GM21447 (cell line): ENCODE results near the gene ALOX15B.

Experiments
- ATAC-seq: cut with Tn5 transposase; IDR thresholded peaks from one replicate; pipeline ENCODE4 v1.9.1; 2021; ENCODE audit not compliant: unreplicated experiment

The ALOX15B gene

GRCh38 chr17:8079291-8080207 is 40.7 kb downstream of the ALOX15B start:
- ATAC-seq: peak; percentile 65

DNA sequence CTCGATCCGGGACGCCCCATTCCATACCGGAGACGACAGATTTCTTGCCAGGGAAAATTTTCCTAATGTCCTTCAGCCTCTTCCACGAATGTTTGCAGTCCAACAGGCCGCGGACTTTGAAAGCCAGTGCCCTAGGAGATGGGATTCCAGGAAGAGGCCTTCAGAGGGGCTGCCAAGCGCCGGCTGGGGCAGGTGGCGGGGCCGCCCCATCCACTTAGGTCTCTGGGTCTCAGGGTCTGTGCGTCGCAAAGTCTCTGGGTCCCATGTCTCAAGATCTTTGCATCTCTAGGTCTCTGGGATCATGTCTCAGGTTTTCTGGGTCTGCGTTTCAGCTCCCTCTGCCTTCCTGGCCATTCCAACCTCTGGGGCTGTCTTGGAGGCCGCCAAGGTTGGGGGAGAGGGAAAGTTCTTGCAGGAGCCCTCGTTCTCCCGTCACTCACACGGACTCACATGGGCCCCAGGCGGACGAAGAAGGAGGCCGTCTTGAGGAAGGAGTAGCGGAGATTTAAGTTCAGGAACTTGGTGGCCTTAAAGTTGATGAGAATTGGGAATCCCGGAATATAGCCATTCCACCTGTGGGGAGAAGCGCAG is 41.4 kb downstream of the ALOX15B start:
- ATAC-seq: no peak

- ATAC-seq: no peak
These were observed 42.0 kb downstream of the ALOX15B start for GRCh38 chr17:8080799-8081219.

- no peak for ATAC-seq
These were observed 43.0 kb downstream of the ALOX15B start for GRCh38 chr17:8081876-8082275.

- ATAC-seq: no peak
These were observed 43.4 kb downstream of the ALOX15B start for GRCh38 chr17:8082292-8082691.

- no peak for ATAC-seq
These were observed 45.4 kb downstream of the ALOX15B start for GRCh38 chr17:8084250-8084649.

DNA sequence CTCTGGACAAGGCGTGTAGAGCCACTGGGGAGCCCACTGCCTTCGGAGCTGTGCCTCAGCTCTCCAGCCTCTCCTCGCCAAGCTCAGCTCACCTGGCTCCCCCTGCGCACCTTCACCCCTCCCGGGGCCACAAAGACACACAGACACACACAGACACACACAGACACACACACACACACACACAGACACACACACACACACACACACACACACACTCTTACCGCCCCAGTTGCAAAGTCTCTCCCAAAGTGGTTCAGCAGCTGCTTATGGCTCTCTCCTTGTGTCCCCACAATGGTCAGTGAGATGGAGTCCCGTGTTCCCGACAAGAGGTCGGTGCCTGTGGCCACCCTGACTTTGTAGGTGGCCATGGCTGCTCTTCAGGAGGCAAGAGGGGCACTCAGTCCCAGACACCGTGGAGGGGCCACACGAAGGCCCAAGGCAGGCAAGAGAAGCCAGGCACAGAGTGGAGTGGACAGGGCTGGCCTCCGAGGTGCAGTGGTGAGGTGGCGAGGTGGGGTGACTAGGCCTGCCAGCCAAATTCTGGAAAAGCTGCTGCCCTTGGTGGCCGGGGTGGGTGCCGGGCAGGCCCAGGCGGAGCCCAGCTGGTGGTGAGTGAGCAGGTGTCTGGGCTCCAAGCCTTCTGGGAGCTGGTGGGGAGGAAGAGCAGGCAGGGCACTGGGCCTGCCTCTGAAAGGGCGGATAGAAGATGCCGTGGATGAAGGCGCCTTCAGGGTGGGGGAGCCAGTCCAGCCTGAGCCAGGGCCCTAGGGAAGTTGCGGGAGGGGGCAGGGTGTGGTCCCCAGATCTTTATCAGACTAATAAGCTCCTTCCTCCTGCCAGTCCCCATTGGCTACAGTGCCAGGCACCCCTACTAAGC is 48.5 kb downstream of the ALOX15B start, which contains the start of gene ALOX12B:
Gene ALOX12B, minus strand, starts transcription at position 642 of the 877 bp plus-strand sequence. Its CDS starts 274 bp downstream, at position 368.
- no peak for ATAC-seq

DNA sequence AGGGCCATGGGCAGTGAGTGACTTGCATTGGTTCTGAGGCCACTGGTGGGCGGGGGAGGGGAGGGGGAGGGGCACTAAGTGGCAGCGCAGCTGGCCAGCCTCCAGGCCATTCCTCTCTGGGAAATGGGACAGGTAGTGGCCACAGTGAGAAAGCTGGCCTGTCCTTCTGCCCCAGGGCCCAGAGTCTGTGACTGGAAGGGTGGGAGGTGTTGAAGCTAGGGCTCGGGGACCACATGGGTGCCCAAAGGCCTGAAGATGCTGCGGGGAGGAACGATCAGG is 49.0 kb downstream of the ALOX15B start:
- no peak for ATAC-seq

DNA sequence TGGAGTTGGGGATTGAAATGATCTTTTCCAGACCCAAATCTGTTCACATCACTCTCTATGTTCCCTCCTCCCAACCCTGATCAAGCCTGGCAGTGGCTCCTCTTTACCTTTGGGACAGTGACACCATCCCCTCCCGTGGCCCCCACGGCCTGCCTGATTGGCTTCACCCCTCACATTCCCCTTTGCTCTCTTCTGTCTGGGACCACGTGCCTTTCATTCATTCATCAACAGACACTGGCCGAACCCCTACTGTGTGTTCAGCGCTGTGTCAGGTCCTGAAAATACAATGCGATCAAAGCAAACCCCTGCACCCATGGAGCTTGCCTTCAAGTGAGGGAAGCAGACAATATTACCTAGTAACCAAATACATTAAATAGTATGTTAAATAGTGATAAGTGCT is 50.9 kb downstream of the ALOX15B start:
- no peak for ATAC-seq

- peak; percentile 61 for ATAC-seq
These were observed 52.3 kb downstream of the ALOX15B start for GRCh38 chr17:8091033-8091687.

GRCh38 chr17:8095361-8095760 is 56.5 kb downstream of the ALOX15B start:
- ATAC-seq: no peak

DNA sequence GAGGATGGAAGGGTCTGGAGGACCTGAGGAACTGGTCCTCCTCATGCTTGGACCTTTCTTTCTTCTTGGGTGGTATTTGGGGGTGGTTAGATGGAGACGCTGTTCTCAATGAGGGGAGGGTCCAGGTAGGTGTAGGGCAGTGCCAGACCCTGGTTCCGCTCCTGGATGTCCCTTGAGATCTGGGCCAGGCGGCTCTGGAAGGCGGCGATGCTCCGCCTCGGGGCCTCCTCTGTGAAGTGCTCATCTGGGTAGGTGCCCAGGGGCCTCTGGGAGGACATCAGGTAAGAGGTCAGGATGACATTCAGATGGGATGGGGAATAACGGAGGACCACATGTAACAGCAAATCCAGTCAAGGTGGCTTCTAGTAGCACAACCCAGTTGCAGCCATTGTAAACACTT is 57.7 kb downstream of the ALOX15B start:
- no peak for ATAC-seq
